UCSD-AML1 (cell line): ENCODE data around the gene RAB11FIP2.

ENCODE experiments used
- DNase-seq: peaks from one replicate; lab custom pipeline; 2025; ENCODE audit not compliant: unreplicated experiment; lab: John Stamatoyannopoulos, UW

Gene RAB11FIP2

GRCh38 chr10:117987244-117987909 lies 59.4 kb downstream of the RAB11FIP2 start:
- no peak for DNase-seq

DNA sequence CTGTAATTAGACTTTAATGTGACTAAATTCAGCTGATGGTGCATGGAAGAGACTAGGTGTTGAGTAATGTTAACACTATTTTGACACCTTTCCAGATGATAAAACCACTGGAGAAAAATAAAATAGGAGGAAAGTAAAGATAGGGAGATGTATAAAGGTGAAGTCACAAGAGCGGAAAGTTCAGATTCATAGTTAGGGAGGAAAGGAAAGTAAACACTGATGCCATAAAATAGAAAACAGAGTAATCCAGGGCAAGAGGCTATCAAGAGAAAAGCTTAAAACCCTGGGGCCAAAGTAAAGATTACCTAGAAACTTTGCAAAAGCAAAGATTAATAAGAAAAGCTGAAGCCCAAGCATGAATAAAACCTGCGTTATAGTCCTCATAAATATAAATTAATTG lies 62.8 kb downstream of the RAB11FIP2 start:
- no peak for DNase-seq

DNA sequence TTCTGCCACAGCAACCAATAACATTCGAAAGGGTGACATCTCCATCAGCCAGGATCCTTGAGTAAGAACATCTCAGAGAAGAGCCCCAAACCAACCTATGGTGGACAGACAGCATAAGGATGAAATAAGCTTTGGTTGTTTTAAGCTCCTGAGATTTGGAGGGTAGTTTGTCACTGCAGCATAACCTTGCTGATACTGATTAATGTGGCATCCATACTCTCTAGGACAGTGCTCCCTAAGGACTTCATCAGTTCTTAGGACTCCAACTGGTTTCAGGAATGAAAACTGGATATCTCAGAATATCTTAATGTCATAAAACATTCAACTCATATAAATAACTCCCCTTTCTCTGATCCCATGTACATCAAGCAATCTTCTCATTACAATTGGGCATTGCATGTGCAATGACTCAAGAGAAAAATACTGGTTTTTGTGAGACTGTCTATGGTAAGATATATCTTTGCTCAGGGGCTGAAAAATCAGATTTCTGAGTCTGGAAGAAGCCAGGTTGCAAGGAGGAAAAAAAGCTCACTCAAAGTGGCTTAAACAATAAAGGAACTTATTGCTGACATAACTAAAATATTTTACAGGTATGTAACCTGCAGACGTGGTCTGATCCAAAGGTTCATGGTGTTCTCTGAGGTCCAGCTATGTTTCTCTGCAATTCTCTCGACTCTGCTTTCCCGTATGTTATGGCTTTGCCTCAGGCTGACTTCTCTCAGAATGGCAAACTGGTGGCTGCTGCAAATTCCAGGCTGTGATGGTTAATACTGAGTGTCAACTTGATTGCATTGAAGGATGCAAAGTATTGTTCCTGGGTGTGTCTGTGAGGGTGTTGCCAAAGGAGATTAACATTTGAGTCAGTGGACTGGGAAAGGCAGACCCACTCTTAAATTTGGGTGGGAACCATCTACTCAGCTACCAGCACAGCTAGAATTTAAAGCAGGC lies 65.7 kb downstream of the RAB11FIP2 start:
- DNase-seq = no peak

DNA sequence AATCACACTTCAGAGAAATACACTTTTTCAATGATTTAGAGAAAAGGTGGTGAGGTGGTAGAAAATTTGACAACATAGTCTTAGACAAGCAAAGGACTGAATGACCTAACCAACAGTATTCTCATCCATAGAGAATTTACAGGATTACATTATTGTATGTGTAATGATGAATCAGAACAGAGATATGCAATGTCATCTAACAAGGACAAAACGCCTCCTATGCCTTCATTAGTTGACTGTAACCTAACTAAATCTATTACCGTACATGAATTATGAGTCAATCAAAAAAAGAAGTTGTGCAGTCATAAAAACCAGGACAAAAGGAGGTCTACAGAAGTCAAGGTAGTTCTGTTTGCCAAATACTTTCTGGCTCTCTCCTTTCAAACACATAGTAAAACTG lies 66.5 kb downstream of the RAB11FIP2 start:
- DNase-seq = no peak

DNA sequence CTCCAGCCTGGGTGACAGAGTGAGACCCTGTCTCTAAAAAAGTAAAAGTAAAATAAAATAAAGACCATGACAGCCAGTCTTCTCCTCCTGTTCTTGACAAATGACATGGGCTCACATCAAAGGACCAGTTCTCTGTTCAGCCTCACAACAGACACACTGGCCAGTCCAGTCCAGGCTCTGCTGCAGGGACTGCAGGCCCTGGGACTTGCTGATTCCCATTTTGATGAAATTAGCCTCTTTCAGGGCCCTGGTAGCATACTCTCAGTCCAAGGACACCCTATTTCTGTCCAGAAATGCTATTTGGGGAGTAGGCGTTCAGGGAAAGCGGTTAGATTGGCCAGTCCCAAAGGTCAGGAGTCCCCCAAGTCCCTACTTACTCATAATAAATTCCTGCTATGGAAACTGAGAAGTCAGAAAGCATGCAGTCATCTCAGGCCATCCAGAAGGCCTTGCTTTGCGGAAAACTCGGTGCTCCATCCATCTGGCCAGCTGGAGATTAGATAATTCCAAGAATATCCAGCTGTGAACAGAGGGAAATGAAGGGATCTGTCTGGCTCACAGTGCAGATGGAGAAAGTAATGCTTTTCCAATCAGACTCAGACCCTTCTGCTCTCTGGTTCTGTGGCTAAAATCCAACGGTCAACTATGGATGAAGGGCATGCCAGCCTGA lies 74.4 kb downstream of the RAB11FIP2 start:
- no peak for DNase-seq

GRCh38 chr10:117970962-117971361 lies 75.8 kb downstream of the RAB11FIP2 start:
- no peak for DNase-seq

DNA sequence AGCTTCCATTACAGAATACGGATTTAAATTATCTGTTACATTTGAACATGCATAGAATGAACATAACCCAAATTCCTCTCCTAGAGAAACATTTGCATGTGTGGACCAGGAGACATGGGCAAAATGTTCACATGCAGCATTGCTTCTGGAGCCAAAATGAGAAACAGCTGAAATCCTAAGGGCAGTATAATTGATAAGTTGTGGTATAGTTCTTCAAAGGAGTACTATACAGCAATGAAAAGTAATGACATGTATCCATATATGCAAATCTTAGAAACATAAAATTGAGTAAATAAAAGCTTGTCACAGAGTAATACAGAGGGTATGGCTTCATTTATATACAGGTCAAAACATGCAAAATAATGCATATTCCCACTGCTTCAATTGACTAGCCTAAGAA lies 77.1 kb downstream of the RAB11FIP2 start:
- DNase-seq = no peak

- DNase-seq = no peak
Observed at GRCh38 chr10:117968354-117969182, 78.2 kb downstream of the RAB11FIP2 start.

DNA sequence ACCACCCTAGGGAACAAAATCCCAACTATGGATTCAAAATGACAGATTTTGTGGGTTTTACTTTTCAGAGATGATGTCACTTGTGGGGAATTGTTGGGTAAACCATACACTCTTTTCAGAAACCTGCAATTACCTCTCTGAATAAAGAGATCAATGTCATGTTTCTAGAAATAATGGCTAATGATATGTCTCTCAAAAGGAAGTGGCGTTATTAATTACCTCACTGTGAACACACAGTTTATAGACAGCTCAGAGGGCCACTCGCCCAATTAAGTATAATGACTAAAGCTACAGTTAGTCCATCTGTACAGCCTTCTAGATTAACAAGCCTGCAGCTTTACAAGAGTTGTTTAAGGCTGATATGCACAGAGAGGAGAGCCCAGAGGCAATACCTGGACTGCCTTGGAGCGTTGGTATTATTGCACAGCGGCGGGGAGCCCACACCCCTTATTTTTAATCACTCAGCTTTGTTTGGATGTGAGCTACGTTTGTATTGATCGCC lies 79.5 kb downstream of the RAB11FIP2 start:
- no peak for DNase-seq

DNA sequence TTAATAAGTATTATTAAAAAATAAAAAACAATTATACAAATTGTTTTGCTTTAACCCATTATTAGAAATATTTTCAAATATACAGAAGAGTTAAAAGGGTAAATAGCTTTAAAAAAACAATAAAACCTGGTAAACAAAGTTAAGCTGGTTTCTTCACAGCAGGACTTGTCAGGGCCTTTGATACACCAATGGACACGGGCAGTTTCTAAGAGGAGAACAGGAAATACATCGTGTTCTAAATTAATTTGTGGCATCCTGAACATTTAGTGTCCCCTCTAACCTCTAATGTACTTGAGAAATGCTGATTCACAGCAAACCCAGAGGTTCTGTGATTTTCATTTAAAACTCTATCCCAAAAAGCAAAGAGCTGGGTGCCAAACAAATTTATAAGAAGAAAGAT lies 80.8 kb downstream of the RAB11FIP2 start:
- DNase-seq = no peak

DNA sequence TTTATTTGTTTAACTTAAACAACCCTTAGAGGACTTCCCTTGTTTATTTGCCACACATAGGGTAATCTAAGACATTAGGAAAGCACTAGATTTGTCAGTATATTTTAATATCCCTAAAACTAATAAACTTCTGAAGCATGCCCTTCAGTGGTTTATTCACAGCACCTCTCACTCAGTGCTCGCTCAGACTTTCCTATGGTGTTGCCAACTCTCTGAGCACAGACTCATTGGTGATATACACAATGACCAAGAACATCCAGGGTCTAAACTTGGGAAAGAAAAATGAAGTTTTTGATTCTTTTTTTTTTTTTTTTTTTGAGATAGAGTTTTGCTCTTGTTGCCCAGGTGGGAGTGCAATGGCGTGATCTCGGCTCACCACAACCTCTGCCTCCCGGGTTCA lies 82.2 kb downstream of the RAB11FIP2 start:
- DNase-seq = no peak

- DNase-seq = no peak
Observed at GRCh38 chr10:117960345-117960935, 86.3 kb downstream of the RAB11FIP2 start.

- no peak for DNase-seq
Observed at GRCh38 chr10:117956972-117957371, 89.8 kb downstream of the RAB11FIP2 start.

DNA sequence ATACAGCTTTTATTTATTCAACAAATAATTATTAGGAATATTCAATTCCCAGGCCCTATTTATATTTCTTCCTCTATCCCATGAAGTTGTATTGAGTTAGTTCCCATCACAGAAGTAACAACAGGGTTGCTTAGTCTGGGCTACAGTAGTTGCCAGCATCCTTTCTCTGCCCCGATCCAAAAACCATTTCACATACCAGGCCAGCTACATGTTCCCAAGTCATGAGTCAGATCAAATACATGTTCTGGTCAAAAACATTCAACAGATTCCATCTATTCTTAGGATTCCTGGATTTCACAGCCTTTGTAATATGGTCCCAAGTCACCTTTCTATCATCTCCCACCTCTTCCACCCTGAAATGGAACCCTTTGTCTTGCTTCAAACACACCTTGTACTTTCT lies 91.6 kb downstream of the RAB11FIP2 start:
- no peak for DNase-seq
